Activated CD4-positive, alpha-beta T cell treated with anti-CD3 and anti-CD28 coated beads for 24 hours (primary cell): ENCODE results near the gene MTHFD1L.
"Not testable (repeated sequence)": the region's sequence is repeated elsewhere in the genome, so short reads cannot be mapped to it uniquely, and the experiment has no call there.

Experiments used
- DNase-seq, 2 donors: peaks; one replicate each; pipeline ENCODE4 v3.0.0-alpha.2; 2020; ENCODE audit warnings: low read depth in 2 of 2

The MTHFD1L gene

DNA sequence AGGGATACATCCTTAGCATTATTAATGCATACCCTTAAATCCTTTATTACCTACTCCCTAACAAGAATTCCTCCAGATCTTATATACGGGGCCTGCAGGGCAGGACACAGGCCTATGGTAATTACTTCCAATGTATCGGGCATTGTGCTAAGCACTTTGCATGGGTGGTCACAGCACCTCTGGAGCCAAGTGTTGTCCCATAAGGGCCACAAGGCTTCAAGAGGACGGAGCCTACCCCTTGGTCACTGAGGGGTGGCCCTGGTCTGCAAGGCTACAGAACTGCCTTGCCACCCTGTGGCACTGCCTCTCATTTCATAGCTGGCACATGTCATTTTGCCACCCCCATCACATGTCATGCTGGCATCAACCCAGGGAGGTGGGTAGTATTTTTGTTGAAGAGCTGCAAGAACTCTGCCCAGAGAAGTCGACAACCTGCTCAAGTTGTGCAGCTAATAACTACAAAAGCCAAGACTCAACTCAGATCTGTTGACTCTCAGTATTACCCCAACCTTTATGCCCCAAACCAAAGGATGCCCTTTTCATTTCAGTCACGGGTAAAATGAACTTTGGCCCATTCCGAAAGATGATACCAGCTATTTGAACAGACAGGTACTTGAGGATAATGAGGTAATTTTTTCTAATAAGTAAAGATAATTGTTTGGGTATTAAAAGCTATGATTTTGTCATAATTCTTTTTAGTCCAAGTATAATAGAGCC, 230.2 kb downstream of the MTHFD1L start:
- no peak for DNase-seq

DNA sequence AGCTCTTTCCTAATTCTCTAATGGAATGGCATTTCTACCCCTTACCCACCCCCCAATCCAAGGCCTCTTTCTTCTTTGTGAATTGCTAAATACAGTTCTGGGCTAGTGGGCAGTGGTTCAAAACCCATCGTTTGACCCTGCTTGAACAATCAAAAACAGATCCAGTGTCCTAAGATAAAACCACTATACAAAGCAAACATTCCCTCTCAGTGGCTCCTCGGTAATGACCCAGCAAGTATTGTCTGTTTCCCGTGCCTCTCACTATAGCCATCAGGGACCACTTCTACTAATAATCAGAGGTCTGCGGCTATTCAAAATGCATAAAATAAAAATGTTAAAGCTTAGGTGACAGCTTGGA, 230.7 kb downstream of the MTHFD1L start:
- no peak for DNase-seq

DNA sequence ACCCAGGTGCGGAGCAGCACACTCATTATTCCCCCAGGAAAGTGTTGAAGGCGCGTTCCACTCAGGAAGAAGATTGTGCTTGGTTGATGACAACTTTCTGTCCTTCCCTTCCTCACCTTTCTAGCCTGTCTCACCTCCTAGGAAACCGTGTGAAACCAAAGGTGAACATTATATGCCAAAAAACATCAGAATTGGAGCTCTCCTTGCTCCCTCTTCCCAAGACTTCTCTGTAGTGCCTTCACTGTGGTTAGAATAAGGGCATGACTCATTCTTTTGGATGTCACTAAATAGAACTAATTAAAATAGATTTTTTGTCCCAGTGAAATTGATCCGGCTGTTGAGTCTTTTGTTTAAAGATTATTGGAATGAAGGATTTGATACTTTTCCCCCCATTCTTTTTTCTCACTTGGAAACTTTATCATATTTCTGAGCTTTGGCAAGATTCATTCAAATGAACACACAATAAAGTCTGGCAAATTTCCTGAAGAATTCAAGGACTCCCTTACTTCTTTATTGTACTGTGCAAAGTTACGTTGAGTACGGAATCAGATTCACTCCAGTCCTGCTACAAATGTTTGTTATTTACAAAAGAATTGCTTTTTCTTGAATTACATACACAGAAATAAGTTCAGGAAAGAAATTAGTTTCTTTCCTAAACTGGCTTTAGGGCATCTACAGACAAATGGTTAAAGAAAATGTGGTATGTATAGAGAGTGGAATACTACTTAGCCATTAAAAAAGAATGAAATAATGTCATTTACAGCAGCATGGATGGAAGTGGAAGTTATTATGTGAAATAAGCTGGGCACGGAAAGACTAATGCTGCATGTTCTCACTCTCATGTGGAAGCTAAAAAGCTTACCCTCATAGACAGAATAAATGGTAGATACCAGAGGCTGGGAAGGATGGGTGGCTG, 231.4 kb downstream of the MTHFD1L start:
- DNase-seq: no peak

DNA sequence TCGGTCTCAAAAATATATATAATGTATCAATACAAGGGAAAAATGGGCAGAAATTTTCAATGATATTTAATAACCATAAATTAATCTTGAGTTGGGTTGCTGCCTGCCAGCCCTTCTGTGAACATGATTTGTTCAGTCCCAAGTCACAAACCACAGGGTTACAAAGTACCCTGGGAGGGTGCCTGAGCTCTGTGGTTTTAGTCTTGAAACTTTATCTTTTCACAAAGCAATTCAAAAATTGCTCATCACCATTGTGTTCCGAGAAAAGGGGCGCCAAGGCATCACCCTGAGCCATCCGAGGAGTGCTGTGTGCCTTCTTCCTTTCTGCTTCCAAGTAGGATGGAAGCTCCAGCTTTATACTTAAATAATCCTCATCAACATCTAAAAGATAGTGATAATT, 232.7 kb downstream of the MTHFD1L start:
- DNase-seq: no peak

DNA sequence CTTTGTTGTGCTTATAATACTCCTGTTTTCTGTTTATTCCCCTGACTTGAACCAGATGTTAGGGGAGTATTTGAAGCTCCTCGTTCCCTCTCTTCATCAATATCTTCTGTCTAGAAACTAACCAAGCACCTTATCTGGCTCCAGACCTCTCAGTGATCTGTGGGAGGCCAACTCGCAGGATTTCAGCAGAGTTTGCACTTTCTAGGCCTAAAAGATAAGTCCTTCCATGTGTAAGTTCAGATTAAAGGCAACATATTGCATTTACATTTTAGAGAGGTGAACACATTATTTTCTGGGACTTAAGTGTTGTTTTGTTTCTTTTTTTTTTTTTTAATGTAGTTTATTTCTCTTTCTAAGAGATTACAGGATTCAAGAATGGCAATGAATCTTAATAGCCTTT, 234.8 kb downstream of the MTHFD1L start:
- no peak for DNase-seq

DNA sequence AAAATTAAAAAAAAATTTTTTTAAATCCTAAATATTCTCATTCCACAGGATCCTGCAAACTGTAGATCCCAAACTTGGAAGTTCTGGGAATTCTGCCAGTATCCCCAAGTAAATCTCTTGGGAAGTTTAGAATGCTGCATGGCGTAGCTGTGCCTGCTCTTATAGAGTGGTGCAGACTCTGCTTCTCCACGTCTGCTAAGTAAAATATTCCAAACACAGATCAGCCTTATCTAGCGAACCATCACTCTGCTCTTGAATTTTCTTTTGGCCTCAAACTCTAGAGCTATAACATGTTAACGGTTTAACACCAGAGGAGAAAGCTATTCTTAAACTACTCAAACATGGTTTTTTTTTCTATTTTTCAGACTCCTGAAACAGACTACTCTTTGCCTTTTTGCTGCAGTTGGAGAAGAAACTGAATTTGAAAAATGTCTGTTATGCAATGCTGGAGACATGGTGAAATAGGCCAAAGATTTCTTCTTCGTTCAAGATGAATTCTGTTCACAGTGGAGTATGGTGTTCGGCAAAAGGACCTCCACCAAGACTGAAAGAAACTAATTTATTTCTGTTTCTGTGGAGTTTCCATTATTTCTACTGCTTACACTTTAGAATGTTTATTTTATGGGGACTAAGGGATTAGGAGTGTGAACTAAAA, 235.8 kb downstream of the MTHFD1L start:
- no peak for DNase-seq

DNA sequence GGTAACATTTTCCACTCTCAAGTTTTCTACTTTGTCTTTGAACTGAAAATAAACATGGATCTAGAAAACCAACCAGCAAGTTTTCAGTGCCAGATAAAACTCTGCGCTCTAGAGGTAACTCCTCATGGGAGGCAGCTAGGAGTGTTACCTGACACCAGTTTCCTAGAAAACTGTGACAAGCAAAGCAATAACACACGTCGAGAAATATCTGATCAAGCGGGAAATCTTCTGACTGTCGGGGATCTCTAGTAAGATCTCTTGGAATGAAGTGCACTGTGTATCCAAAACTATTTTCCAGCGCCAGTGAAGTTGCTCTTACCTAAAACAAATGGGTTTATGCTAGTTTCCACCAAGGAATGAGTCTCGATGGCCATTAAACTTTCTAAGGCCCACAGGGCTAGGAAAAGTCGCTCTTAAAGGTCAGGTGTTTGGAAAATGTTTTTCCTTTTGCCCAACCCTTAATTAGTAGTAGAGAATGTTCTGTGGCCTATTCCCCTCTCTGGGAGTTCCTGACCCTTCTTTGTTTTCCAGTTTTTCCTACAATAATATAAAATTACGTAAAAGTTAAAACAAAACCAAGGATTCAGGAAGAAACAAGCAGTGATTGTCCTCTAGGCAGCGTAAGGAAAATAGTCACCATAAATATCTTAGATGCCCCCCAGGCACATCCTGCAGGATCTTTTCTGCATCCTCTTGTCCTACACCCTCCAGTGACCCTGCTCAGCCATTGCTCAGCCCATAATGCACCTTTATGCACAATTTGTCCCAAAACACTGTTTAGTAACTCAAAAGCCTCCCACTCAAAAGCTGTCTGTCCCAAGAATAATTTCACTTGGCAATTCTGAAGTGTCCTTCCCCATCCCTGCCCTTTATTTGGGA, 236.6 kb downstream of the MTHFD1L start:
- DNase-seq: no peak

DNA sequence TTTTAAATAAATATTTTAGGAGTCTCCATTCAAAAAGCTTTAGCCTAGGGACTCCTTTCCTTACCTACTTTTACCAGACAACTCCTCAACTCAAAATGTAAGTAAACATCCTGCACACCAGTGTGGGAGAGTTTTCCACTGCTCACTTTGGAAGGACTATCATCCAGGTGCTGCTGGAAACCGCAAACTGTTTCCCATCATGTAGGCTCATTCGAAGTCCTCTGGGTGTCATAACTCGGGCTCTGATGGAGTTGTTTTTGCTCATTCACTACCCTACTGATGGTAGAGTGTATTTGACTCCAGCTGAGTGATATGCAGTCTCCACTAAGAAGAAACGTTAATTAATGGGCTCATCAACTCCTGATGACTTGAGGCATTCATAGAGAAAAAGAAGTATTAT, 237.8 kb downstream of the MTHFD1L start:
- DNase-seq: no peak

DNA sequence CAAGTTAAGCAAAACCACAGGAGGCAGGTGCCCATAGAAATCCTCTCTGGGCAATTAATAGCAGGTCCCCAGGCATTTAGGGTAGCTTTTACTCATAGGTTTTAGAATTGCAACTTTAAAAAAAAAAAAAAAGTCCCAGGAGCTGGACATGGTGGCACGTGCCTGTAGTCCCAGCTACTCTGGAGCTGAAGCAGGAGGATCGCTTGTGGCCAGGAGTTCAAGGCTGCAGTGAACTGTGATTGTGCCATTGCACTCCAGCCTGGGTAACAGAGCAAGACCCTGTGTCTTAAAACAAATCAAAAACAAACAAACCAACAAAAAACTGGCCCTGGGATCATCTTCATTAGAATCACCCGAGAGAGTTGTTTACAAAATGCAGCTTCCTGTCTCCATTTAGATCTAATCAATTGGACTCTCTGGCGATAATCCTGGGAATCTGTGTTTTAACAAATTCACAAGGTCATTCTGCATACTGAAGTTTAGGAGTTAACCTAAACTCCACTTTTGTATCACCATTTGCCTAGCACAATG, 242.5 kb downstream of the MTHFD1L start:
- no peak for DNase-seq

DNA sequence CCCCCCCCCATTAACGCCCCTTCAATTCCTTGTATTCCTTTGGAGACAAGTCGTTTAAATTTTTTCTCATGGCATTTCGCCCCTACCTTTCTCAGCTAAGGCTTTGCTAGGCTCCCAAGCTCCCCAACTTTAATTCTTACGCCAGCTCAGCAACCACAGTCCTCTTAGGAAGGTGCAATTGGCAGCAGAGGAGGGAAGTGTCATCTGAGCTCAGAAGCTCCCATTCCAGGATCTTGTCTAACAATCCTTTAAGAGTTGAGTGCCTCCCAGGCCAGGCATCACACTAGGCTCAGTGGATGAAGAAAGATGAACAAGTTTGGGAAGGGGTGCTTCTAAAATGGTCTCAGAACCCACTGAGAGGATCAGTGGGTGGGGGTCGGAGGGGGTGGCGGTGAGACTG, 243.0 kb downstream of the MTHFD1L start:
- DNase-seq: no peak

DNA sequence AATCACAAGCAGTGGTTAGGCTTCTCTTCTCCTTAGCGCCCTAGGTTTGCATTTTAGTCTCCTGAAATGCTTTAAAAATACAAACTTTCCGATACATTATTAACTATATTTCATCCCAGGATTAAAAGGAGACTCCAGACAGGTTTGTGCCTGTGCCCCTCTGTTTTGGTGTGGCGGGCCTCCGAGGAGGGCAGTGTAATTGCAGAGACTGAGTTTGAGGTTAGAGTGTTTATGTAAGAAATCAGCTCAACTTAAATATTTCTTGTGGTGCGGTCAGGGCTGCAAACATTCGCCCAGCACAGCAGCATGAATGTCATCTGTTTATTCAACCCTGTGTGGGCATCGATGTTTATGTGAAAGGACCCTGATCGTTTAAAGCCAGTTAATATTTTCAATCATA, 243.9 kb downstream of the MTHFD1L start:
- DNase-seq: no peak

DNA sequence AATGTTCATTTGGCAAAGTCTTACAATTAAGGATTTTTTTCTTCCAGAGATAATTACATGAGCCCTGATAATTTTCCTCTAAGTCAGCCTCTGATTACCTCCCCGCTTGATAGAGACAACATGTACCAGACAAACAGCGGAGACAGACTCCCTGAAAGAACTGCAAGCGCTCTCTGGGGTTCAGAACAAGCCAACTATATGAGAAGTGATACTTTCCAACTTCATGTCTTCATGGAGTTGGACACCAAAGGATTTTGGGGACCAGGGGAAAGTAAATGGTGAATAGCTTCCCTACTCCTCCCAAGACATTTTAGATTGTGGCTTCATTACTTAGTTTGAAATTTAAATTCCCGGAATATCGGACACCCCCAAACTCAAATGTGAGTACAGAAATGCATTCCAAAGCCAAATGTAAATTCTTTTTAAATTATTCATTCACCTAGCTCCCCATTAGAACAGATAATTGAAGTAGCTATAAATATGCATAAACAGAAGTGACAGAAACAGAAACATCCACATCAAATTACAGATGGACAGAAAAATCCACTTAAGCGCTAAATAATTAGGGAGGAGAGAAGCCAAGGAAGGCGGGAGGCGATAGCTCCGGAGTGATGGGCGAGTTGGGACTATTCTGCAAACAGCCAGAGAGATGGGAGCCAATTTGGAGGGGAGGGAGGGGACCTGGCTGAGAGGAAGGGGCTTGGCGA, 244.5 kb downstream of the MTHFD1L start:
- no peak for DNase-seq

DNA sequence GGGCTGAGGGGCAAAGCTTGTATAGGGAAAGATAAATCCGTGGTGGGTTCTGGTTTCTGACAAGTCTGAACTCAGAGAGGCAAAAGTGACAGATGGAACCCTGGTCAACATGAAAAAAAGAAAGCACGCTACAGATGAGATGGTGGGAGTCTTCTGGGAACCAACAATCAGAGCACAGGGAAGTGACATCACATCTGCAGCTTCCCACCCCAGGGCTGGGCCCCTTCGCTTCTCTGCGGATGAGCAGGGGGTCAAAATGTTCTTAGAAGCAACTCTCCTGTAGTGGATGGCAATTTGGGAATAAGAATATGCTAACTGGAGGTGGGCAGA, 245.0 kb downstream of the MTHFD1L start:
- DNase-seq: no peak

DNA sequence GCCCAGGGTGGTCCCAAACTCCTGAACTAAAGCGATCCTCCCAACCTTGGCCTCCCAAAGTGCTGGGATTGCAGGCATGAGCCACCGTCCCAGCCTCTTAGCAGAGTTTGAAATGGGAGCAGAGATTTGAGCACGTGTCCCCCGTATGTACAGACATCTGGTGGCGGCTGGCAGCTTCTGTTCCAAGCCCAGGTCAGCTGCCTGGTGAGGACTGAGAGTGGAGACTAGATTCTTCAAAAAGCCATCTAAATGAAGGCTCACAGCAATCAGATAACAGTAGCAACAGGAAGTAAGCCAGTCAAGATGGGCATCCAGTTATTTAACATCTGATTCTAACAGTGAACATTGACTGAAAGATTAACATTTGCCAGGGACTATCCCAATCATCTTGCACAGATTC, 246.2 kb downstream of the MTHFD1L start:
- no peak for DNase-seq

DNA sequence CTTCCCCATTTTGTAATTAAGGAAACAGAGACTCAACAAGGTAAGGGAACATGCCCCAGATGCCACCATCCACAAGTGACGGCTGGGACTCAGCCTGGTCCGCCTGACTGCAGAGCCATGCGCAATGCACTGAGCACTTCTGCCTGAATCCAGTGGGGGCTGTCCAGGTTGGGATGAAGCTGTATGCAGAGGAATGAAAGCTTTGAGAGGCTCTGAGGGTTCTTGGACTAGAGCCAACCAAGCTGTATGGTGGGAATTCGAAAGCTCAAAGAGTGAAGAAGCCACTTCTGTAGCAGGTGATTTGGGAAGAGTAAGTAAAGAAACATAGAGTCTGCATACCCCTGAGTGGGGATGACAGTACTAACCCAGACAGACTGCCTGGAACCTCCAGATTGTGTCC, 246.6 kb downstream of the MTHFD1L start:
- DNase-seq: no peak

DNA sequence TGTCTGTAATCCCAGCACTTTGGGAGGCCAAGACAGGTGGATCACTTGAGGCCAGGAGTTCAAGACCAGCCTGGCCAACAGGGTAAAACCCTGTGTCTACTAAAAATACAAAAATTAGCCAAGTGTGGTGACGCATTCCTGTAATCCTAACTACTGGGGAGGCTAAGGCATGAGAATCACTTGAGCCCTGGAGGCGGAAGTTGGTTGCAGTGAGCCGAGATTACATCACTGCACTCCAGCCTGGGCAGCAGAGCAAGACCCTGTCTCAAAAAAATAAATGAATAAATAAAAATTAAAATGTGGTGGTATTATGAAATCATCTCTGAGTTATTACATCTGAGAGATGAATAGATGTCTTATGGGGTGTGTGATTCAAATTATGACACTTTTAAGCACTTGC, 247.4 kb downstream of the MTHFD1L start:
- not testable (repeated sequence) for DNase-seq

DNA sequence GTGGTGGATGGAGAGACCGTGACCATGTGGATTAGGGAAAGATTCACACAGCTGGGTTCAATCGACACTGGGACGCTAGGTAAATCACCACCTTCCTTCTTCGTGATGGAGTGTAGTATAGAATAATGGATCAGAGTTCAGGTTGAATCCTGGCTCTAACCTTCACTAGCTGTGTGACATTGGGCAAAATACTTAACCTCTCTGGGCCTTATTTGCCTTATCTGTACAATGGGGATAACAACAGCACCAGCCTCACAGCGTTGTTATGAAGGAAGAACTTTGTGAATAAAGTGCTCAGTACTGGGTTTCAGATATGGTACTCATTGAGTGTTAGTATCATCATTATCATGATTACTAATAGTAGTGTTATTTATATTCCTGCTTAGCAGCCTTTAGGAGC, 248.1 kb downstream of the MTHFD1L start:
- no peak for DNase-seq

DNA sequence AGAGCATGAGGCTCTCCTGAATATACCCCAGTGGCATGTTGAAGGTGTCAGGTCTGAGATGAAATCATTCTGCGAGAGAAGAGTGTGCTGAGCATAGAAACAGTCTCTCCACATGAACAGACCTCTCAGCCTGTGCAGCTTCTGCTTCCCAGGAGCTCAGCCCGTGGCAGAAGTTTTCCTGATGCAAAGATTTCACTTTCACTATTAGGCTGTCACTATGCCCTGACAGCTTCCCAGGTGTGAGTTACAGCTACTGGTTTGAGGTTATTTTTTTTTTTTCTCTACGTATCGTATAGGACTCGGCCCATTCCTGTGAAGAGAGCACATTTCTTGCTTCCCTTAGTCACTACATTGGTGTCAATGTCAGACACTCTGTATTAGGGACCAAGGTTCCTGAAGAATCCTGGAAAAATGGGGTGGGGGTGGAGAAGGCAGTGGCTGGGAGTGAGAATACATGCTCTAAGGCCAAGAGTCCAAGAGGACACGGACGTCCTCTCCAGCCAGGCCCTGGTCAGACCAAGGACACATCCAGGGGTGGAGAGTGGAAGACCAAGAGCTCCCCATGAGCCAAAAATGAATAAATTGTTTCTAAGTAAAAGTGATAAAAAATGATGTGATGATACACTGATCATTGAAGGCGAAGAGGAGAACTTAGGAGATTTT, 253.1 kb downstream of the MTHFD1L start:
- DNase-seq: no peak

DNA sequence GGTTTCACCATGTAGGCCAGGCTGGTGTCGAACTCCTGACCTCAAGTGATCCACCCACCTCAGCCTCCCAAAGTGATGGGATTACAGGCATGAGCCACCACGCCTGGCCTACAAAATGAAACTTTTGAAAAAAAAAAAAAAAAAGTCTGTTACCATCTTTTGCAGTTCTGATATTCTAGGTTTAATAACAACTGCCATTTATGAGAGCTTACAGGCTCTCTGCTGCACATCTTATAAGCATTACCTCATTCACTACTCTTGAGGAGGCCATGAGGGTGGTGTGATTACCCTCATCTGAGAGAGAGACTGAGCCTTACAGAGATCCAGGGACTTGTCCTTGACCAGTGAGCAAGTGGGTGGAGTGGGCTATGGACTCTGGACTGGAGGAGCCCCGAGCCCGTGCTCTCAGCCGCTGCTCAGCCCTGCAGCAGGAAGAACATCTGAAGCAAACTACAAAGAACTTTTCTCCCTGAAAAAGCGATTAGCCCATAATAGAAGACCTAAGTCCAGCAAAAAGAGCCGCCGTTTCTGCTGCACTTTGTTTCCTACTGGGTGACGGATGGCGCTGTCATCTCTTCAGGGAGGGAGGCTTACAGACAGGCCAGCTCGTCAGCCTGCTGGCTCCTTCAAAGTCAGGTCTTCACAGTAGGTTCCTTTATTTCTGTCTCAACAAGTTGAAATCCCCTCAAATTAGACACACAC, 254.5 kb downstream of the MTHFD1L start:
- no peak for DNase-seq

DNA sequence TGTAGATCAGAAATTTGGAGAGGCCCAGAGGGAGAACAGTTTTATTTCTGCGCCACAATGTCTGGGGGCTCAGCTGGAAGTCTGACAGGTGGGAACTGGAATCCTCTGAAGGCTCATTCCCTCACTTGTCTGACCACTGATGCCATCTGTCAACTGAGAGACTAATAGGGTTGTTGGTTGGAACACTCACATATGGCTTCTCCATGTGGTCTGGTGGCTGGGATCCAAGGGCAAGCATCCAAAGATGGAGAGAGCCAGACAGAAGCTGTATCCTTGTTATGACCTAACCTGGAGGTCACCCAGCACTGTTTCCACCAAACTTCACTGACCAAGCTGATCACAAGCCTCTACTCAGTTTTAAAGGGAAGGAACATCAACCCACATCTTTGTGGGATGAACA, 256.4 kb downstream of the MTHFD1L start:
- DNase-seq: no peak
